ENCODE measurements around the gene PAQR6.

GRCh38 chr1:156233426-156234127 is 14.3 kb downstream of the PAQR6 start:
- no peak for TF ChIP-seq CTCF (IDR thresholded peaks at IDR 0.05)
- no peak for TF ChIP-seq POLR2A (IDR thresholded peaks at IDR 0.05)

All from thyroid gland (tissue), 4 donors.